Panc1 (cell line): ENCODE results near the gene IFRD1. TPM values are rescaled to one million over a fixed set of nuclear protein-coding genes. Genes with fewer than 3 reads are reported as not detected.

Source experiments
- ATAC-seq: fragments of 200-7000 bp; cut with Tn5 transposase; 2 replicates; pipeline ENCODE4 v1.9.1; 2020; ENCODE audit warnings: mild to moderate bottlenecking, moderate library complexity
- BruUV-seq: library from RNA; stranded (reverse); fragments of 400-500 nt; replicated peaks from 2 replicates; lab custom pipeline; 2021; lab: Mats Ljungman, UMichigan
- CTCF ChIA-PET: fragments of 300-600 bp; sonication (Branson Sonifier 250); formaldehyde crosslinking; loops from one replicate; lab custom pipeline; 2022; ENCODE audit warnings: antibody characterized with exemption; lab: Charles Lee
- POLR2A ChIA-PET: fragments of 300-600 bp; sonication (Branson Sonifier 250); formaldehyde crosslinking; loops from one replicate; lab custom pipeline; 2022; ENCODE audit warnings: antibody characterized with exemption; lab: Charles Lee
- DNase-seq: peaks from one replicate; pipeline ENCODE4 v3.0.0-alpha.2; 2010; ENCODE audit warnings: low read depth, low spot score
- H3K27ac ChIP-seq: 2 replicates; pipeline ENCODE4 v1.5.1; 2011; ENCODE audit warnings: mild to moderate bottlenecking, low read length, inconsistent platforms
- H3K27me3 ChIP-seq: fragments of 200-500 bp; sonication (Bioruptor generic); 2 replicates; pipeline ENCODE4 v1.6.0; 2014; ENCODE audit warnings: low read length, inconsistent platforms; ENCODE audit not compliant: control insufficient read depth, insufficient read depth
- H3K36me3 ChIP-seq: fragments of 200-500 bp; sonication (Bioruptor generic); 2 replicates; pipeline ENCODE4 v1.5.1; 2014; ENCODE audit warnings: inconsistent platforms, mild to moderate bottlenecking, low read length, moderate library complexity; ENCODE audit not compliant: control insufficient read depth, insufficient read depth
- H3K4me1 ChIP-seq: 2 replicates; pipeline ENCODE4 v1.5.1; 2011; ENCODE audit warnings: inconsistent platforms, mild to moderate bottlenecking, low read length, moderate library complexity; ENCODE audit not compliant: control insufficient read depth, insufficient read depth
- H3K4me3 ChIP-seq, 2 experiments: 2 replicates each; pipeline ENCODE4 v1.5.1; 2011 to 2012; ENCODE audit warnings: low read depth in 2 of 2, low read length in 2 of 2, mild to moderate bottlenecking in 2 of 2, inconsistent platforms in 1 of 2, moderate library complexity in 1 of 2
- H3K9me3 ChIP-seq: fragments of 200-500 bp; sonication (Bioruptor generic); 2 replicates; pipeline ENCODE4 v1.5.1; 2014; ENCODE audit warnings: low read depth, mild to moderate bottlenecking, inconsistent platforms, low read length, moderate library complexity; ENCODE audit not compliant: control insufficient read depth, insufficient read depth
- CTCF ChIP-seq: fragments of 450-650 bp; IDR thresholded peaks from 2 replicates; pipeline ENCODE4 v1.5.1; 2017; ENCODE audit warnings: mild to moderate bottlenecking
- POLR2AphosphoS5 ChIP-seq: IDR thresholded peaks from 2 replicates; pipeline ENCODE4 v1.6.1; 2012; ENCODE audit warnings: mild to moderate bottlenecking, low read depth, low read length, moderate library complexity
- REST ChIP-seq, 2 experiments: IDR thresholded peaks; 2 replicates each; pipeline ENCODE4 v1.6.1; 2011 to 2012; ENCODE audit warnings: low read depth in 2 of 2, control low read depth in 1 of 2, low read length in 1 of 2, mild to moderate bottlenecking in 1 of 2, moderate library complexity in 1 of 2; ENCODE audit not compliant: insufficient read depth in 1 of 2
- SIN3A ChIP-seq: IDR thresholded peaks from 2 replicates; pipeline ENCODE4 v1.6.1; 2012; ENCODE audit warnings: low read depth, mild to moderate bottlenecking, low read length, moderate library complexity, borderline replicate concordance; ENCODE audit not compliant: insufficient read depth
- TCF7L2 ChIP-seq: IDR thresholded peaks from 2 replicates; pipeline ENCODE4 v1.6.1; 2011; ENCODE audit warnings: mild to moderate bottlenecking, low read depth, low read length, inconsistent platforms
- in situ Hi-C: cut with HindIII; loops from 2 replicates; pipeline ENCODE4 v1.10.0; 2016; ENCODE audit warnings: low sequenced_read_pairs, low pct_unique_long_range_greater_than_20kb
- intact Hi-C: fragments of 100-400 bp; cut with micrococcal nuclease; formaldehyde crosslinking; loops from one replicate; pipeline ENCODE4 v1.10.0; 2022; ENCODE audit not compliant: unreplicated experiment
- total RNA-seq: library from RNA; stranded (reverse); gene quantifications from one replicate; pipeline ENCODE4 v1.2.1, GENCODE V29; 2021; ENCODE audit not compliant: unreplicated experiment

The IFRD1 gene
- total RNA-seq, 1 experiment from 2014 or later = 54.3 TPM

DNA sequence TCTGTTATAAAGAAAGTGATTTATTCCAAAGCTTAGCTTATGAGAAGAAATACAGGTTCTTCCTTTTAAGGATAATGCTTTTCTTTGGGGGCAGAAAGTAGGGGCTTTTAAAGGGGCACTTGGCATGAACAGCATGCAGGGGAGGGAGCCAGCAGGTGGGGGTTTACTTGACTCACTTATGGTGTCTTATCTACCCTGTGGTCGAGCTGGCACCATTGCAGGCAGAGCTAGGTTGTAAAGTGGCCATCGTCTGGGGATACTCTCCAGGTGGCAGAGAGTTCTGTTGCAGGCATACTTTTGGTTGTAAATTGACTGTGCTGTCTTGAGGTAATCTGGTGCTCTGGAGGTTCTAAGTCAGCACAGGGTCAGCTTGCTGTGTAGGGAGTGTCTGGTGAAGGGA, 26.3 kb upstream of the IFRD1 start:
- H3K9me3 ChIP-seq = no peaks in the 10 kb centered on the region
- H3K27ac ChIP-seq = no peak overlapping the region
- no peak for DNase-seq
- H3K4me1 ChIP-seq = peaks cover 15% of the 10 kb centered on the region
- BruUV-seq = no TSS peak
- no peak overlapping the region for H3K4me3 ChIP-seq
- TF ChIP-seq POLR2AphosphoS5 (no peak), SIN3A (no peak), REST (IDR thresholded peaks at IDR 0.05; ENCODE audit: insufficient read depth in 1 of 2, low read depth in 2 of 2, low read length in 1 of 2) (no peak), TCF7L2 (no peak), CTCF (no peak)
- in situ Hi-C loops (no loop called here), intact Hi-C loops (no loop called here)
- H3K27me3 ChIP-seq = no peaks in the 10 kb centered on the region
- ATAC-seq = no peak
- POLR2A ChIA-PET = no interaction called here
- CTCF ChIA-PET = no interaction called here
- H3K36me3 ChIP-seq = no peaks in the 10 kb centered on the region

DNA sequence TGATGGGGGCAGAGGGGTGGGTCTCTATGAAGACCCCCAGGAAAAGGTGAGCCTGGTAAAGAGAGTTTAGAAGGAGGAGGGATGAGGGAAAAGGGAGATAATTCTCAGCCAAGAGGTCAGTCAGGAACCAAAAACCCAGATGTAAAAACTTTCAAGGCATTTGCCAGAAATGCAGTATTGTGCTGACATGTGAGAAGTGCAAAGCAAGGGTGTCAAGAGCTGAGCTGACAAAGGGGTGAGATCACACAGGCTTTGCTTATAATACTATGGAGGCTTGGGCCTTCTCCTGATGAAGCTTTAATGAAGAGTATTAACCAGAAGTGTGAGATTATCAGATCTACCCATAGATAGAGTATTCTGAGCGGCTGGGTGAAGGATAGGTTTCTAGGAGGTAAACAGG, 22.3 kb upstream of the IFRD1 start:
- CTCF ChIA-PET = no interaction called here
- ATAC-seq (no peak), DNase-seq (no peak)
- Histone ChIP-seq H3K9me3 (no peaks in the 10 kb centered on the region), H3K4me3 (no peak overlapping the region), H3K4me1 (peaks cover 3% of the 10 kb centered on the region), H3K36me3 (no peaks in the 10 kb centered on the region), H3K27me3 (no peaks in the 10 kb centered on the region), H3K27ac (no peak overlapping the region)
- POLR2A ChIA-PET = interaction anchor here (0.6 kb wide), 1 partner anchor 702 kb away, joined by 3 read pairs; no protein-coding TSS in a partner anchor
- TF ChIP-seq POLR2AphosphoS5 = no peak
- no peak for TF ChIP-seq CTCF
- TF ChIP-seq SIN3A = no peak
- no peak for TF ChIP-seq TCF7L2
- TF ChIP-seq REST (IDR thresholded peaks at IDR 0.05; ENCODE audit: insufficient read depth in 1 of 2, low read depth in 2 of 2, low read length in 1 of 2) = no peak
- intact Hi-C loops = no loop called here
- in situ Hi-C loops = no loop called here
- BruUV-seq = no TSS peak
